ENCODE results near the gene TP53BP2.
"Not testable (repeated sequence)": the region's sequence is repeated elsewhere in the genome, so short reads cannot be mapped to it uniquely, and the experiment has no call there.

TP53BP2 gene

GRCh38 chr1:223747838-223748335, 97.9 kb downstream of the TP53BP2 start:
- no peak for DNase-seq (ENCODE audit: low read depth in 2 of 3, low spot score in 1 of 3)

- DNase-seq (ENCODE audit: low read depth in 2 of 3, low spot score in 1 of 3) = no peak
These were observed 100.0 kb downstream of the TP53BP2 start for GRCh38 chr1:223745731-223746130.

DNA sequence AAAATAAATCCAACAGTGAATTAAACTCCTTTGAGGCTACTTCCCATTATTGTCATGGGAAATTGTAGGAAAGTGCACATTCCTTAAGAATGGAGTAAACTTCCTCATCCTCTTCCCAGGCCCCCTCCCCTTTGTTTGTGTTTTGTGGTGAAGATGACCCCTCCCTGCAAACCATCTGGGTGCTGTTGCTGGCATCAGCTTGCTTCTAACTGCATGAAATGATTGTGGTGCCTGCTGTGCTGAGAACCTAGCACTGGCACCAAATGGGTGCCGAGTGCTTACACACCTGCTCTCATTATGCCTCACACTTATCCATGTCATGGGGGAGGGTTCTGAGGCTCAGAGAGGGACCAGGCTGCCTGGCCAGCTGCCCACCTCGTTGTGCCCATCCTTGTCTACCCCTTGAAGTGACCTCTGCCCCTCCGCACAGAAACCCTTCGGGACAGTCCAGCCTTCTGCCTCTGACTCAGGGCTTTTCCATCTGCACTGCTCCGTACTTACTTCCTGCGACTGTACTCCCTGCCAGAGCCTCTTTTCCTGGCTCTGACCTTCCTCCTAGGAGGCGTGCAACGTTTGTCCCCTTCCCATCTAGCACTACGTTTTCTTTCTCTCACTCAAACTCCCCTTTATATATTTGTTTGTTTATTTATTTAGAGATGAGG, 102.8 kb downstream of the TP53BP2 start:
- DNase-seq (ENCODE audit: low read depth in 2 of 3, low spot score in 1 of 3) = no peak

GRCh38 chr1:223741861-223742260, 103.9 kb downstream of the TP53BP2 start:
- DNase-seq (ENCODE audit: low read depth in 2 of 3, low spot score in 1 of 3) = no peak

DNA sequence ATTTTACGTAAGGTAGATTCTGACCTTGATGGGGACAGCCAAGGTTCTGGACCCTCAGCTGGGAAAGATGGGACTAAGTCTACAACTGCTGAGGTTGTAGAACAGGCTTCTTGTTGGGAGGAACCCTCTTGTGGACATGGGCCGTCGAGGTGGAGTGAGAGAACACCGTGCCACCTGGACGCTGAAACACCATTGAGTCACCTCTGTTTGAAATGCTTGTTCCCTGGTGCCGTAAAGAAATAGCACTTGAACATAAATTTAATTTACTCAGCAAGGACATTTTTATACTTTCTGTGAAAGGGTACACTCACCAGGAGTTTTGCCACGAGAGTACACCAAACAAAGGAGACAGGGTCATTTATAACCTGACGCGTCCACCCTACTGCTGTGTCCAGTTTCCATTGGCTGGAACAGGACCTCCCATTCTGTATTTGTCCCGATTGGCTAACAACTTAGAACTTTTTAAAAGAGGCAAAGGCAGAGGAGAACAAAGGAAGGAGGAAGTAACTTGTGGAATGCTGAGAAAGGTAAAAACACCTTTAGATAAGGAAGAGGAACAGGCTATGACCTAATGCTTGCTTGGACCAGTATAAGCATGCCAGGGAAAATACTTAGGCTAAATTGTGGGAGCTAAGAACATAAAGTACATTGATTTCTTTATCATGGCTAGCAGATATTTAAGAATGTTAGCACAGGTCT, 105.6 kb downstream of the TP53BP2 start:
- DNase-seq (ENCODE audit: low read depth in 2 of 3, low spot score in 1 of 3) = not testable (repeated sequence)

DNA sequence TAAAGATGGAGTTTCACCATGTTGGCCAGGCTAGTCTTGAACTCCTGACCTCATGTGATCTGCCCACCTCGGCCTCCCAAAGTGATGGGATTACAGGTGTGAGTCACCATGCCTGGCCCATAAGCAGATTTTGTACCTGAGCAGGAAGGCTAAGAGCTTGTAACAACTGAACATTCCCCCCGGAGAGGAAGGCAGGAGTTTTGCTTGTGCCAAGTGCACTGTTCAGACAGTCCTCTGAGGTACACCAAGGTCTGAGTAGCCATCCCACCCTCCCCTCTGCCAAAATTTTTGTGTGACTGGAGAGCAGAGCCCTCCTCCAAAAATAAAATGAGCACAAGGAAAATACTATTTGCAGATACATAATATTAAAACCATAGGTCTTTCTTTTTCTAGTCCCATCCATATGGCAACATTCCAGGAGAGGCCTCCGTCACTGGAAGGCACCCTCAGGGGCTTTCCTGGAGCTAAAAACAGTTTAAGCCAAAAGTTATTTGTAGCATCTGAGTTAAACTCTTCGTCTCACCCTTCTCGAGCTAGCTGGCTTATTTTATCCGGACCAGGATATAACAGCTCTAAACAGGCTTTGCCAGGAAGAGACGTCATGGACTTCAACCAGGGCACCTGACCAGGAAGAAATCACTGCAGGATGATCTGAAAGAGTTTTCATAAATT, 106.2 kb downstream of the TP53BP2 start:
- DNase-seq (ENCODE audit: low read depth in 2 of 3, low spot score in 1 of 3) = no peak

DNA sequence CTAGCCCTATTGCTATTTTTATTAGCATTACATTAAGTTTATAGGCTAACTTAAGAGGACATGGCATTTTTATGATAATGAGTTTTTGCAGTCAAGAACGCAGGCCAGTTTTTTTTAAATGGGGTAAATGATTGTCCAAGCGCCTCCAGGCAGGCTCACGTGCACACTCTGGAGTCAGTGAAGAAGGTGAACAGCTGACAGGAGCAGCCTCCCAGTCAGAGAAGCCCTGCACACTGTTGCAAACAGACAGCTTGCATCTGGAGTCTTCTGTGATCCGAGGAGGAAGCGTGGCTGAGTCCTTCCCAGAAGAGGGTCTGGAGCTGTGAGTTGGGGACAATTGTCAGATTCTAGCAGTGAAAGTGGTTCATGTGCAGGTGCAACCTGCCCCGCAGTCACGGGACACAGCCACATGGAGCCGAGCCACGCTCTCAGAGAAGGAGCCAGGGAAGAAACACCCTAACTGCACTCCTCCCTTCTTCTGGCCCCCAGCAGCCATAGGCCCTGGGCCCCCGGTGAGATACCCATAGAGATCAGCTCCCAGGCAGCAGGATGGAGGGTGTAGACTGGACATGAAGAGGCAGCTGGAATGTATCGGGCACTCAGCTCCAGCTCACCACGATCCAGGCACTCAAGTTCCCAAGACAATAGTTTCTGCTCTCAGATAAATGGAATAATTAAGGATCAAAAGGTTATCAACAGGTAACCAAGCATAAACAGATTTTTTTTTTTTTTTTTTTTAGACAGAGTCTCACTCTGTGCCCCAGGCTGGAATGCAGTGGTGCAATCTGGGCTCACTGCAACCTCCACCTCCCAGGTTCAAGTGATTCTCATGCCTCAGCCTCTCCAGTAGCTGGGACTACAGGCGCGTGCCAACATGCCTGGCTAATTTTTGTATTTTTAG, 107.0 kb downstream of the TP53BP2 start:
- no peak for DNase-seq (ENCODE audit: low read depth in 2 of 3, low spot score in 1 of 3)

GRCh38 chr1:223737342-223737741, 108.4 kb downstream of the TP53BP2 start:
- DNase-seq (ENCODE audit: low read depth in 2 of 3, low spot score in 1 of 3) = no peak

DNA sequence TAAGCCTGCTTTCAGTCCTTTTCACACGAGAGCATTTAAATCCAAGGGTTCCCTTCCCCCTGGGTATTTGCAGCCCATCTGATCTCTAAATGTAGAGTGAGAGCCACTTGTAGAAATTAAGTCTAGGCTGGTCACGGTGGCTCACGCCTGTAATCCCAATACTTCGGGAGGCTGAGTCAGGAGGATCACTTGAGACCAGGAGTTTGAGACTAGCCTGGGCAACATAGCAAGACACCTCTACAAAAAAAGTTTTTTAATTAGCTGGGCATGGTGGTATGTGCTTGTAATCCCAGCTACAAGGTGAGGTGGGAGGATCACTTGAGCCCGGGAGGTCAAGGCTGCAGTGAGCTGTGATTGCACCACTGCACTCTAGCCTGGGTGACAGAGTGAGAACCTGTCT, 109.1 kb downstream of the TP53BP2 start:
- DNase-seq (ENCODE audit: low read depth in 2 of 3, low spot score in 1 of 3) = not testable (repeated sequence)

DNA sequence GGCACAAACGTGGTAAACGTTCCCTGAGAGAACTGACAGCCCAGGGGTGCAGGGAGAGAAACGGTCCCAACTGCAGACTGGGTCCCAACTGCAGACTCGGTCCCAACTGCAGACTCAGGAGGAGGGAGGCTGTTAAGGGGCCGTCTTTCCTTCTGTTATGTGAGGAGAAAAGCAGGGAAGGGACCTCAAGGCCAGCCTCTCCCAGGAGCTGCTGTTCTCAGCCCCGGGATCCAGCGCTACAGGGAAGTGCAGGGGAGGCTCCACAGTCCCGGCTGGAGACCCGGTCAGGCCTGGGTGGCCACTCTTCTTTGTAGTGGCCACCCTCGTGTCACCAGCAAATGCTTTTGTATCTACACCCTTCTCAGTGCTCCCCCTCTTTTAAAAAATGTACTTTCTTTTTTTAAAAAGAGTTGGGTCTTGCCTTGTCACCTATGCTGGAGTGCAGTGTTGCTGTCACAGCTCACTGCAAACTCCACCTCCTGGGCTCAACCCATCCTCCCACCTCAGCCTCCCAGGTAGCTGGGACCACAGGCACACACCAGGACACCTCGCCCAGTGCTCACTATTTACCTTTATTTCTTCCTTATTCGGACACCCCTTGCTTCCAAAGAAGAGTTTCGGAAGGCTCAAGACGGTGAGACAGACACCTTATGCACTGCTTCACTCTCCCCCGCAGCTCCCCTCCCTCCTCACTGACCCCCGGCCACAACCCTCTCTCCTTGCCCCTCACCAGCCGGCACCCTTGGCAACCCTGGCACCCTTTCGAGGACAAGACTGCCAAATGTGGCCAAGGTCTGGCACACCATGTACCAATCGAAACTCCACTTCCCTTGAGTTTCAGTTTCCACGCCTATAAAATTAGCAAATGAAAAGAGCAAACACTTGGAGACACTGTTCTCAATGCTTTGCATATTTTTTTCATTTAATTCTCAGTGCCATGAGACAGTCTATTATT, 111.6 kb downstream of the TP53BP2 start:
- DNase-seq (ENCODE audit: low read depth in 2 of 3, low spot score in 1 of 3) = no peak

- no peak for DNase-seq (ENCODE audit: low read depth in 2 of 3, low spot score in 1 of 3)
These were observed 112.6 kb downstream of the TP53BP2 start for GRCh38 chr1:223732993-223733798.

DNA sequence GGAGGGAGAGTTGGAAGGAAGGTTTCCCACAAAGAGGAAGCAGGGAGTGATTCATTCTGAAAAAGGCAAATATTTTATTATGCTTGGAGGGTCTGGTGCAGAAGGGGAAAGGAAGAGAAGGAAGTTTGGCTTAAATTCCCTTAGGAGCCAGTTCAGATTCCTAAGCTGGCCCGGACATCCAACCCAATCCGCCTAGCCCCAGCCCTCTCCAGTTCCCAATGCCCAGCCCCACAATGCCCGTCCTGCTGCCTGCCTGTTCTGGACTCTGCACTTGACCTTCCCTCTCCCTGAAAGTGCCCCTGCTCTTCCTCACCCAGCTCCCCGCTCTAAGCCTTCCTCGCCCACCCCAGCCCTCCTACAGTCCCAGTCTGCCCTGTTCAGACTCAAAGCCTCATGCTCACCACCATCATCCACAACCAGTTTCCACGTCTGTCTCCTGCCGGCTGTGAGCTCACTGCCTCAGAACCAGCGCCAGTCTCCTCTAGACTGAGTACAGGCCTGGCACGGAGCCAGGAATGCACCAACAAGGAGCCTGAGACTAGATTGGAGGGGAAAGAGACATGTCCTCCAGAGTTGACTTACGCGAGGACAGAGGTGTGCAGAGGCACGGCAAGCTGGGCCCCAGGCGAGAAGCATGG, 114.5 kb downstream of the TP53BP2 start:
- DNase-seq (ENCODE audit: low read depth in 2 of 3, low spot score in 1 of 3) = no peak

DNA sequence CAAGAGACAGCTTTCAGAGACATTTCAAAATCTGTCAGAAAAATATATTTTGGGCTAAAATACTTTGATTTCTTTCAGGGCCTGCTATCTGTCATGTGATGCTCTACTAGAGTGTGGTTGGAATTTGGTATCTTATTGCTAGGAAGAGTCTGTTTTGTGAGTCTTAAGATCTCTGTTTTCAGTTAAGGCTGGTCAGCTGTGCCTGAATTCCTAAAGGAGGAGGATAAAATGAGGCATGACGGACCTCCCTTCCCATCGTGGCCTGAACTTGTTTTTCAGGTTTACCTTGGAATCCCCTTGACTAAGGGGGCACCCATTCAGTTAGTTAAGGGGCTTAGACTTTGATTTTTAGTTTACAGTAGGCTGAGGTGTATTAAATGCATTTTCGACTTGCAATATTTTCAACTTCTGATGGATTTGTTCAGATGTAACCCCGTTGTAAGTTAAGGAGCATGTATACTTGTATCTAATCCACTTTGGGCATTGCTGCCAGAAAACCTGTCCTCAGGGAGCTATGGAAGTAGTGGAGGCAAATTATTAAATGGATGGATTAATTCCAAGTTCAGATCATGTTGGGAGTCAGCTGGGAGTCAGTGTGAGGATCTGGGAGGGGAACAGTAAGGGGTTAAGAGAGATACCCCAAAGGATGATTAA, 115.1 kb downstream of the TP53BP2 start:
- DNase-seq (ENCODE audit: low read depth in 2 of 3, low spot score in 1 of 3) = no peak

- no peak for DNase-seq (ENCODE audit: low read depth in 2 of 3, low spot score in 1 of 3)
These were observed 115.8 kb downstream of the TP53BP2 start for GRCh38 chr1:223729906-223730305.
